ENCODE measurements around the gene SPATA9. TPM values are rescaled to one million over a fixed set of nuclear protein-coding genes. Genes with fewer than 3 reads are reported as not detected.

Gene SPATA9
- total and polyA plus RNA-seq, 2 of the 13 experiments (the other 11 are each of a cell fraction or from before 2014, with no cell fraction given): not detected

GRCh38 chr5:95731571-95732554 is 49.1 kb upstream of the SPATA9 start (continued):
- TF ChIP-seq ETS1 (CRISPR knock-in tag; IDR thresholded peaks at IDR 0.05): no peak
- no peak for TF ChIP-seq SOX6 (IDR thresholded peaks at IDR 0.05)
- peak; percentile 34 for TF ChIP-seq SOX6 (CRISPR knock-in tag; IDR thresholded peaks at IDR 0.05)
- TF ChIP-seq, protein P1, sequence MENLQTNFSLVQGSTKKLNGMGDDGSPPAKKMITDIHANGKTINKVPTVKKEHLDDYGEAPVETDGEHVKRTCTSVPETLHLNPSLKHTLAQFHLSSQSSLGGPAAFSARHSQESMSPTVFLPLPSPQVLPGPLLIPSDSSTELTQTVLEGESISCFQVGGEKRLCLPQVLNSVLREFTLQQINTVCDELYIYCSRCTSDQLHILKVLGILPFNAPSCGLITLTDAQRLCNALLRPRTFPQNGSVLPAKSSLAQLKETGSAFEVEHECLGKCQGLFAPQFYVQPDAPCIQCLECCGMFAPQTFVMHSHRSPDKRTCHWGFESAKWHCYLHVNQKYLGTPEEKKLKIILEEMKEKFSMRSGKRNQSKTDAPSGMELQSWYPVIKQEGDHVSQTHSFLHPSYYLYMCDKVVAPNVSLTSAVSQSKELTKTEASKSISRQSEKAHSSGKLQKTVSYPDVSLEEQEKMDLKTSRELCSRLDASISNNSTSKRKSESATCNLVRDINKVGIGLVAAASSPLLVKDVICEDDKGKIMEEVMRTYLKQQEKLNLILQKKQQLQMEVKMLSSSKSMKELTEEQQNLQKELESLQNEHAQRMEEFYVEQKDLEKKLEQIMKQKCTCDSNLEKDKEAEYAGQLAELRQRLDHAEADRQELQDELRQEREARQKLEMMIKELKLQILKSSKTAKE (CRISPR knock-in tag; IDR thresholded peaks at IDR 0.05; ENCODE audit: borderline replicate concordance): no peak
- TF ChIP-seq ZNF589 (CRISPR knock-in tag; conservative IDR thresholded peaks at IDR 0.05): 0 out of 2 replicates have a peak, but pooled peaks have one; percentile 7
- peak; percentile 62; the same call in 1 of the 2 replicates for TF ChIP-seq ZNF563 (CRISPR knock-in tag; IDR thresholded peaks at IDR 0.05)
- TF ChIP-seq ZNF432 (CRISPR knock-in tag; IDR thresholded peaks at IDR 0.05; ENCODE audit: borderline replicate concordance): 0 out of 2 replicates have a peak, but pooled peaks have one; percentile 35
- TF ChIP-seq ZNF235 (CRISPR knock-in tag; IDR thresholded peaks at IDR 0.05; ENCODE audit: borderline replicate concordance): 0 out of 2 replicates have a peak, but pooled peaks have one; percentile 31
- no peak for TF ChIP-seq ZNF530 (CRISPR knock-in tag; IDR thresholded peaks at IDR 0.05; ENCODE audit: low read depth)
- 0 out of 2 replicates have a peak, but pooled peaks have one; percentile 50 for TF ChIP-seq CBX5 (CRISPR knock-in tag; IDR thresholded peaks at IDR 0.05; ENCODE audit: borderline replicate concordance)
- no peak for TF ChIP-seq TCF7L2 (IDR thresholded peaks at IDR 0.05; ENCODE audit: low read depth, low read length)
- TF ChIP-seq E2F5 (CRISPR knock-in tag; conservative IDR thresholded peaks at IDR 0.05): 0 out of 2 replicates have a peak, but pooled peaks have one; percentile 51
- 0 out of 2 replicates have a peak, but pooled peaks have one; percentile 21 for TF ChIP-seq ZNF317 (CRISPR knock-in tag; IDR thresholded peaks at IDR 0.05)
- TF ChIP-seq ZNF343 (CRISPR knock-in tag; IDR thresholded peaks at IDR 0.05): peak; percentile 12; the same call in 1 of the 2 replicates
- TF ChIP-seq FOXK2 (IDR thresholded peaks at IDR 0.05): no peak
- TF ChIP-seq MED13 (CRISPR knock-in tag; IDR thresholded peaks at IDR 0.05): no peak
- TF ChIP-seq, protein P2, sequence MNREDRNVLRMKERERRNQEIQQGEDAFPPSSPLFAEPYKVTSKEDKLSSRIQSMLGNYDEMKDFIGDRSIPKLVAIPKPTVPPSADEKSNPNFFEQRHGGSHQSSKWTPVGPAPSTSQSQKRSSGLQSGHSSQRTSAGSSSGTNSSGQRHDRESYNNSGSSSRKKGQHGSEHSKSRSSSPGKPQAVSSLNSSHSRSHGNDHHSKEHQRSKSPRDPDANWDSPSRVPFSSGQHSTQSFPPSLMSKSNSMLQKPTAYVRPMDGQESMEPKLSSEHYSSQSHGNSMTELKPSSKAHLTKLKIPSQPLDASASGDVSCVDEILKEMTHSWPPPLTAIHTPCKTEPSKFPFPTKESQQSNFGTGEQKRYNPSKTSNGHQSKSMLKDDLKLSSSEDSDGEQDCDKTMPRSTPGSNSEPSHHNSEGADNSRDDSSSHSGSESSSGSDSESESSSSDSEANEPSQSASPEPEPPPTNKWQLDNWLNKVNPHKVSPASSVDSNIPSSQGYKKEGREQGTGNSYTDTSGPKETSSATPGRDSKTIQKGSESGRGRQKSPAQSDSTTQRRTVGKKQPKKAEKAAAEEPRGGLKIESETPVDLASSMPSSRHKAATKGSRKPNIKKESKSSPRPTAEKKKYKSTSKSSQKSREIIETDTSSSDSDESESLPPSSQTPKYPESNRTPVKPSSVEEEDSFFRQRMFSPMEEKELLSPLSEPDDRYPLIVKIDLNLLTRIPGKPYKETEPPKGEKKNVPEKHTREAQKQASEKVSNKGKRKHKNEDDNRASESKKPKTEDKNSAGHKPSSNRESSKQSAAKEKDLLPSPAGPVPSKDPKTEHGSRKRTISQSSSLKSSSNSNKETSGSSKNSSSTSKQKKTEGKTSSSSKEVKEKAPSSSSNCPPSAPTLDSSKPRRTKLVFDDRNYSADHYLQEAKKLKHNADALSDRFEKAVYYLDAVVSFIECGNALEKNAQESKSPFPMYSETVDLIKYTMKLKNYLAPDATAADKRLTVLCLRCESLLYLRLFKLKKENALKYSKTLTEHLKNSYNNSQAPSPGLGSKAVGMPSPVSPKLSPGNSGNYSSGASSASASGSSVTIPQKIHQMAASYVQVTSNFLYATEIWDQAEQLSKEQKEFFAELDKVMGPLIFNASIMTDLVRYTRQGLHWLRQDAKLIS (CRISPR knock-in tag; IDR thresholded peaks at IDR 0.05): peak; percentile 20; the same call in 1 of the 2 replicates
- TF ChIP-seq, protein P3, sequence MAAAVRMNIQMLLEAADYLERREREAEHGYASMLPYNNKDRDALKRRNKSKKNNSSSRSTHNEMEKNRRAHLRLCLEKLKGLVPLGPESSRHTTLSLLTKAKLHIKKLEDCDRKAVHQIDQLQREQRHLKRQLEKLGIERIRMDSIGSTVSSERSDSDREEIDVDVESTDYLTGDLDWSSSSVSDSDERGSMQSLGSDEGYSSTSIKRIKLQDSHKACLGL (CRISPR knock-in tag; IDR thresholded peaks at IDR 0.05): peak; percentile 22; the same call in 1 of the 2 replicates
